Tibial nerve (tissue), 4 donors: ENCODE data around the gene BICRA. TPM values are rescaled to one million over a fixed set of nuclear protein-coding genes. Genes with fewer than 3 reads are reported as not detected.
"Not testable (repeated sequence)": the region's sequence is repeated elsewhere in the genome, so short reads cannot be mapped to it uniquely, and the experiment has no call there.

ENCODE experiments used
- DNase-seq, 2 donors: peaks; one replicate each; pipeline ENCODE4 v3.0.0-alpha.2; 2019; ENCODE audit warnings: low spot score in 2 of 2
- H3K27ac ChIP-seq, 4 donors: fragments of 200-600 bp; sonication (generic) in 3 of 4; one replicate each; pipeline ENCODE4 v1.5.1; 2017 to 2019; ENCODE audit warnings: mild to moderate bottlenecking in 1 of 4
- H3K27me3 ChIP-seq, 2 donors: fragments of 200-600 bp; sonication (generic) in 1 of 2; one replicate each; pipeline versions ENCODE4 v1.5.1 to v1.6.0; 2017 to 2019
- H3K36me3 ChIP-seq, 3 donors: fragments of 200-600 bp; sonication (generic); one replicate each; pipeline ENCODE4 v1.5.1; 2018 to 2019
- H3K4me1 ChIP-seq, 4 donors: fragments of 200-600 bp; sonication (generic) in 3 of 4; one replicate each; pipeline ENCODE4 v1.5.1; 2017 to 2019
- H3K4me3 ChIP-seq, 4 donors: fragments of 200-600 bp; sonication (generic) in 3 of 4; one replicate each; pipeline ENCODE4 v1.5.1; 2017 to 2019; ENCODE audit warnings: mild to moderate bottlenecking in 1 of 4, moderate library complexity in 1 of 4
- H3K9me3 ChIP-seq, 4 donors: fragments of 200-600 bp; sonication (generic) in 3 of 4; one replicate each; pipeline ENCODE4 v1.5.1; 2017 to 2019
- CTCF ChIP-seq, 5 experiments: fragments of 200-600 bp in 3 of 5; fragments of 450-650 bp in 2 of 5; sonication (generic) in 3 of 5; IDR thresholded peaks; one replicate each; pipeline ENCODE4 v1.5.1; 2016 to 2019; ENCODE audit warnings: antibody characterized with exemption in 5 of 5, mild to moderate bottlenecking in 3 of 5, moderate library complexity in 2 of 5
- EP300 ChIP-seq, 2 donors: sonication (generic); formaldehyde crosslinking; IDR thresholded peaks; one replicate each; pipeline ENCODE4 v1.6.1; 2017; ENCODE audit warnings: antibody characterized with exemption in 2 of 2, mild to moderate bottlenecking in 1 of 2
- POLR2A ChIP-seq, 2 donors: fragments of 450-650 bp; IDR thresholded peaks; one replicate each; pipeline ENCODE4 v1.6.1; 2017; ENCODE audit warnings: antibody characterized with exemption in 2 of 2, mild to moderate bottlenecking in 2 of 2, moderate library complexity in 2 of 2
- WGBS, 2 donors: methylation state at CpG; one replicate each; pipeline ENCODE4 v1.1.5; 2018; 5-methylcytosine and 5-hydroxymethylcytosine counted together
- total RNA-seq, 4 donors: library from RNA; depleted of rRNA; stranded (reverse); fragments of >200 nt; gene quantifications; one replicate each; pipeline ENCODE4 v1.1.0, GENCODE V29; 2016

Gene BICRA
- total RNA-seq, 4 donors from 2014 or later: 6.1 to 23.1 (median 9.8) TPM

- Histone ChIP-seq H3K9me3 (no peaks in the 10 kb centered on the region), H3K27ac (peak overlapping the region in 3 of 4 donors; percentile 63 to 96 (median 90)), H3K4me3 (no peak overlapping the region), H3K27me3 (no peaks in the 10 kb centered on the region), H3K4me1 (peaks cover 0 to 84% (median 46%) of the 10 kb centered on the region in 4 donors), H3K36me3 (no peaks in the 10 kb centered on the region)
- no peak for DNase-seq
- TF ChIP-seq POLR2A (IDR thresholded peaks at IDR 0.05) (no peak), CTCF (IDR thresholded peaks at IDR 0.05) (no peak), EP300 (IDR thresholded peaks at IDR 0.05) (no peak)
- WGBS, 2 donors: 94 to 96% methylated on average over 4 of the region's 4 CpGs
These were observed 52.7 kb downstream of the BICRA start for GRCh38 chr19:47661611-47662010.

DNA sequence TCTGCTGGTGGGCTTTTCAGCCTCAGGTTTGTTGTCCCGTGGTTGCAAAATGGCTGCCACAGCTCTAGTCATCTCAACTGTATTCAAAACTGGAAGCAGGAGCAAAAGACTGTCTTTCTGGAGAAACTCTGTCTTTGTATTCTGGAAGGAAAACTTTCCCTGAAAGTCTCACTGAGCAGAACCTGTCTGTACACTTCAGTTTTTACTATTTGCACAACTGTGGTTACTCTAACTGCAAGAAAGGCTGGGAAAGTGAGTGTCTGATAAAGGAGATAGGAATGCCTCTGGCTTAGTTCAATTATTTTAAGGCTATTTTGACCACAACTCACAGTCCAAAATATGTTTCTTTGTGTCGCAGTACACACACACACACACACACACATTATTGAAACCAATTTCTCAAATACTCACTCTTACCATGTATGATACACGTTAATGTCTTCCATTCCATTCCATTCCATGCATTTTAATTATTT, 54.5 kb downstream of the BICRA start:
- H3K27me3 ChIP-seq: no peaks in the 10 kb centered on the region
- 54 to 55% methylated on average over 3 of the region's 3 CpGs for WGBS, 2 donors
- H3K27ac ChIP-seq: peak overlapping the region; percentile 81 to 96 (median 87)
- H3K4me3 ChIP-seq: no peak overlapping the region
- TF ChIP-seq EP300 (IDR thresholded peaks at IDR 0.05) (no peak), CTCF (IDR thresholded peaks at IDR 0.05) (no peak), POLR2A (IDR thresholded peaks at IDR 0.05) (no peak)
- no peak for DNase-seq
- peaks cover 0 to 96% (median 47%) of the 10 kb centered on the region in 4 donors for H3K4me1 ChIP-seq
- H3K9me3 ChIP-seq: no peaks in the 10 kb centered on the region
- H3K36me3 ChIP-seq: no peaks in the 10 kb centered on the region

- 56 to 58% methylated on average over 17 to 24 of the region's 24 CpGs for WGBS, 2 donors
- H3K4me3 ChIP-seq: no peak overlapping the region
- H3K27ac ChIP-seq: peak overlapping the region; percentile 81 to 96 (median 87)
- TF ChIP-seq POLR2A (IDR thresholded peaks at IDR 0.05) (peak in 1 of 2 donors; percentile 45), CTCF (IDR thresholded peaks at IDR 0.05) (no peak), EP300 (IDR thresholded peaks at IDR 0.05) (peak; percentile 72 to 95)
- H3K27me3 ChIP-seq: no peaks in the 10 kb centered on the region
- peak; percentile 51 to 86 for DNase-seq
- peaks cover 0 to 94% (median 42%) of the 10 kb centered on the region in 4 donors for H3K4me1 ChIP-seq
- no peaks in the 10 kb centered on the region for H3K36me3 ChIP-seq
- no peaks in the 10 kb centered on the region for H3K9me3 ChIP-seq
These were observed 55.2 kb downstream of the BICRA start for GRCh38 chr19:47663911-47664771.

DNA sequence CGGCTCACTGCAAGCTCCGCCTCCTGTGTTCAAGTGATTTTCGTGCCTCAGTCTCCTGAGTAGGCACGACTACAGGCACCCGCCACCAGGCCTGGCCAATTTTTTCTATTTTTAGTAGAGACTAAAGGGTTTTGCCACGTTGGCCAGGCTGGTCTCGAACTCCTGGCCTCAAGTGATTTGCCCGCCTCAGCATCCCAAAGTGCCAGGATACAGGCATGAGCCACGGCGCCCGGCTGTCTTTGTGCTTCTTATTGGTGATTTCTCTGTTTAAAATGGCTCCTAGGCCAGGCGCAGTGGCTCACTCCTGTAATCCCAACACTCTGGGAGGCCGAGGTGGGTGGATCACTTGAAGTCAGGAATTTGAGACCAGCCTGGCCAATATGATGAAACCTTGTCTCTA, 59.6 kb downstream of the BICRA start:
- peaks cover 0 to 54% (median 23%) of the 10 kb centered on the region in 4 donors for H3K4me1 ChIP-seq

GRCh38 chr19:47670736-47671135, 61.8 kb downstream of the BICRA start:
- 95% methylated on average over 8 of the region's 8 CpGs for WGBS, 2 donors
- H3K27ac ChIP-seq: no peak overlapping the region

More for the DNA sequence above, 59.6 kb downstream of the BICRA start:
- H3K27ac ChIP-seq: peak overlapping the region in 1 of 4 donors; percentile 81
- H3K4me3 ChIP-seq, H3K27me3 ChIP-seq, DNase-seq, H3K9me3 ChIP-seq: not testable (repeated sequence)
- WGBS, 2 donors: 85 to 89% methylated on average over 10 to 13 of the region's 13 CpGs
- peaks cover 0 to 23% (median 0%) of the 10 kb centered on the region in 3 donors for H3K36me3 ChIP-seq

More at GRCh38 chr19:47670736-47671135, 61.8 kb downstream of the BICRA start:
- Histone ChIP-seq H3K4me3 (no peak overlapping the region), H3K27me3 (no peaks in the 10 kb centered on the region), H3K4me1 (peaks cover 0 to 33% (median 8%) of the 10 kb centered on the region in 4 donors), H3K36me3 (peaks cover 2 to 45% (median 4%) of the 10 kb centered on the region in 3 donors), H3K9me3 (no peaks in the 10 kb centered on the region)
- DNase-seq: no peak
- TF ChIP-seq EP300 (IDR thresholded peaks at IDR 0.05) (no peak), POLR2A (IDR thresholded peaks at IDR 0.05) (no peak), CTCF (IDR thresholded peaks at IDR 0.05) (no peak)
